Endothelial cell of umbilical vein (primary cell): ENCODE data around the gene EEF1G.

Experiments
- FOS ChIP-seq: IDR thresholded peaks from 2 replicates; pipeline ENCODE4 v1.6.1; 2011; ENCODE audit warnings: mild to moderate bottlenecking, low read length, moderate library complexity, borderline replicate concordance; ENCODE audit not compliant: insufficient read depth
- POLR2A ChIP-seq: IDR thresholded peaks from 2 replicates; pipeline ENCODE4 v1.6.1; 2012; ENCODE audit warnings: low read depth, mild to moderate bottlenecking, control low read depth, low read length
- TF ChIP-seq, protein P1 (sequence below), 2 donors: IDR thresholded peaks; 1 replicate in 1 of 2; 2 replicates in 1 of 2; pipeline ENCODE4 v1.5.1; 2011; ENCODE audit warnings: low read length in 2 of 2, mild to moderate bottlenecking in 2 of 2, moderate library complexity in 2 of 2, control low read depth in 1 of 2, inconsistent platforms in 1 of 2, low read depth in 1 of 2; ENCODE audit not compliant: insufficient read depth in 1 of 2; ENCODE audit errors: extremely low read depth in 1 of 2

DNA sequence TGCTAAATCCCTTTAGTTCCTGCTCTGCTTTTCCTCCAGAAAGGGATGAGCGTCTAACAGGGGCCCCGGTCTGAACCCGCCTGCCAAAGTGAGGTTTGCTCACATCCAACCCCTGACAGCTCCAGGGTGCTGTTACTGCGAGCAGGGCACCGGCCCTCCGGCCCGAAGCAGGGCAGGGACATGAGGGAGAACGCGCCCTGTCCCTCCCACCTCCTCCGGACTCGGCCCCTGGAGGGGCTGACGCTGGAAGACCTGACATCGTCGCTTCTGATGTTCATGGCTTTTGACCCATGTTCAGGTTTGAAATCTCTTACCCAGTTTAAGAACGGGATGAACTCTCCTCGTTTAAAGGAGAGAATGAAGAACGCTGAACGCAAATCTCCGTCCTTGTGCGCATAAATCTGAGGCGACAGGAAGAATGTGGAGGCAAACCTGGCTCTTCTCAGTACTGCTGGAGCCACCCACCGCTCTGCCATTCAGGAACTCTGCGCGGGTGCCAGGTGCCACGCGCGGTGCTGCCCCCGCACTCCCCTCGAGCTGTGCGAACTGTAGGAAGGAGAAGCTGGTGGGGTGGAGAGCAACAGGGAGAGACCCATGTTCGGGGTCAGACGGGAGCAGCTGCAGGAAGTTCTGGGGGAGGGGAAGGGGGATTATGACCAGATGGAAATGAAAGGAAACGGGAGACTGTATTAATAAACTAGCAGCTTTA, 826 bp upstream of the EEF1G start:
- no peak for TF ChIP-seq POLR2A
- TF ChIP-seq, protein P1, sequence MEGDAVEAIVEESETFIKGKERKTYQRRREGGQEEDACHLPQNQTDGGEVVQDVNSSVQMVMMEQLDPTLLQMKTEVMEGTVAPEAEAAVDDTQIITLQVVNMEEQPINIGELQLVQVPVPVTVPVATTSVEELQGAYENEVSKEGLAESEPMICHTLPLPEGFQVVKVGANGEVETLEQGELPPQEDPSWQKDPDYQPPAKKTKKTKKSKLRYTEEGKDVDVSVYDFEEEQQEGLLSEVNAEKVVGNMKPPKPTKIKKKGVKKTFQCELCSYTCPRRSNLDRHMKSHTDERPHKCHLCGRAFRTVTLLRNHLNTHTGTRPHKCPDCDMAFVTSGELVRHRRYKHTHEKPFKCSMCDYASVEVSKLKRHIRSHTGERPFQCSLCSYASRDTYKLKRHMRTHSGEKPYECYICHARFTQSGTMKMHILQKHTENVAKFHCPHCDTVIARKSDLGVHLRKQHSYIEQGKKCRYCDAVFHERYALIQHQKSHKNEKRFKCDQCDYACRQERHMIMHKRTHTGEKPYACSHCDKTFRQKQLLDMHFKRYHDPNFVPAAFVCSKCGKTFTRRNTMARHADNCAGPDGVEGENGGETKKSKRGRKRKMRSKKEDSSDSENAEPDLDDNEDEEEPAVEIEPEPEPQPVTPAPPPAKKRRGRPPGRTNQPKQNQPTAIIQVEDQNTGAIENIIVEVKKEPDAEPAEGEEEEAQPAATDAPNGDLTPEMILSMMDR (IDR thresholded peaks at IDR 0.05; ENCODE audit: extremely low read depth in 1 of 2, insufficient read depth in 1 of 2, low read depth in 1 of 2, low read length in 2 of 2) = no peak
- no peak for TF ChIP-seq FOS
